A172 (cell line): ENCODE measurements around the gene CCDC178. TPM values are rescaled to one million over a fixed set of nuclear protein-coding genes. Genes with fewer than 3 reads are reported as not detected.

ENCODE experiments used
- DNase-seq: peaks from one replicate; pipeline ENCODE4 v3.0.0-alpha.2; 2015; ENCODE audit warnings: low spot score
- total RNA-seq: library from RNA; depleted of rRNA; stranded (reverse); fragments of >200 nt; shearing (Covaris generic); gene quantifications from 2 replicates; pipeline ENCODE4 v1.2.3, GENCODE V29; 2014

The CCDC178 gene
- total RNA-seq, 1 experiment from 2014 or later = not detected

DNA sequence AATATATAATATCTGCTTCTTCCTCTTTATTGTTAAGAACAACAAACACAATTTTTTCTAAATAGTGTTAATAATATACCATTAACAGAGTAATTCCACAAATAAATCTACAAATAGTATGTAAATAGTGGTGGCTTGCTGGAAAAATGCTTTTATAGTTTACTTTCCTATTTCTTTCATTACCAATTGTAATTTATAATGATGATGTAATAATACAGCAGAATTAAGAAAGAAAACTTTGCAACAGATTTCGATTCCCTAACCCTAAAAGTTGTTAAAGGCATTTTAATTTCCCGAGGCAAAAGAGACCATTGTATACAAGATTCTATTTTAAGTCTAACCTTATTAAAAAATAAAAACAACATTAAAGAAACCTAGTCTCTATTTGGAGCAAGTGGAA lies 307.9 kb downstream of the CCDC178 start:
- DNase-seq = no peak

DNA sequence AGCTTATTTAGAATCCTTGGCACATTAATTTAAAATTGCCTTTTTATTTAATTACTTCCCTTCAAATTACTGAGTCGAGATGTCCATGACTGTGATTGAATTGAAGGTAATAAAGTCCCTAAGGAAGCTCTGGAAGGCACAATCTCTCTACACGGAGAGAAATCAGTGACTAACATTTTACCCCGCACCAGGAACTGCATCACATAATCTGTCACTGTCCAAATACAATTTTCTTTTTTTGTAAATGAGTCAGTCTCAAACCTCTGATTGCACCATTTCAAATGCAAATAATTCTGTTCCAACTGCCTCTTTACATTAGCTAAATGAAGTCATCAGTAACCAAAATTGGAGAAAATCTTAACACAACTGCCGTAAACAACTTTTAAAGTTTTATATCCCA lies 311.9 kb downstream of the CCDC178 start:
- no peak for DNase-seq

DNA sequence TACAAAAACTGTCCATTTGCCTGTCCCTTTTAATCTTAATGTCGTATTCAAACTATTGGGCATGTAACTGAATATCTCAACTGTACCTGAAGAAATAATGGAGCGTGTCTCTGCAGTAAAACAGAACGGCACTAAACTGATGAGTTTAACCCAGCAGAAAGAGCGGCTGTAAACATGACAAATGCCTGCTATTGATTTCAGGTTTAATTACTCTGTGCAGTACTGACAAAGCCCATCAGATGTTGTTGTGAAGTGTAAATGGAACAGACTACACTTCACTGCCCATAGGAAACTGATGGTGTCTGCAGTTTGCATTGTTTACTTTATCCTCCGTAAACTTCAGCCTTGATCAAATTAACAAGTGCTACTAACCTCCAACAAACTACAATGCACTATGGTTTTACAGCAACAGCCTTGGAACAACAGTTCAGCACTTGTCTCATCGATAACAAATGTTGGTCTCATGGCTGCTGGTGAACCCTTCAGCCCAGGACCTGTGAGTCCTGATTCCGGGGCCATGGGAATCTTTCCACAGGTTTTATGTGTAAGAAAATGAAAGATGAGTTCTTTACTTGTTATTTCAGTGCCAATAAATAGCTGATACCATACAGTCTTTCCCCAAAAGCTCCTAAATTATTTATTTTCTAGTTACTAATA lies 316.5 kb downstream of the CCDC178 start:
- no peak for DNase-seq

DNA sequence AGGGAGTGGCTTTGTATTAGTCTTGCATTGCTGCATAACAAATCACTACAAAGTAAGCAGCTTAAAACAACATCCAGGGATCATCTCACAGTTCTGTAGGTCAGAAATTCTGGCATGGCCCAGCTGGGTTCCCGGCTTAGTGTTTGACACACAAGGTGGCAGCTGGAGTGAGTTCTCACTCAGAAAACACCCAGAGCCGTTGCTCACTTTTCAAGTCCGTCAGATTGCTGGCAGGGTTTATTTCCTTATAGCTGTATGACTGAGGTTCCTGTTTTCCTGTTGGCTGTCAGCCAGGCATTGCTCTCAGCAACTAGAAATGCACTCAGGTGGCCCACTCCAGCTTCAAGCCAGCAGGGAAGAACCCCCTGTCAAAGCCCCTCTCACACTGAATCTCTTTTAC lies 324.1 kb downstream of the CCDC178 start:
- no peak for DNase-seq

DNA sequence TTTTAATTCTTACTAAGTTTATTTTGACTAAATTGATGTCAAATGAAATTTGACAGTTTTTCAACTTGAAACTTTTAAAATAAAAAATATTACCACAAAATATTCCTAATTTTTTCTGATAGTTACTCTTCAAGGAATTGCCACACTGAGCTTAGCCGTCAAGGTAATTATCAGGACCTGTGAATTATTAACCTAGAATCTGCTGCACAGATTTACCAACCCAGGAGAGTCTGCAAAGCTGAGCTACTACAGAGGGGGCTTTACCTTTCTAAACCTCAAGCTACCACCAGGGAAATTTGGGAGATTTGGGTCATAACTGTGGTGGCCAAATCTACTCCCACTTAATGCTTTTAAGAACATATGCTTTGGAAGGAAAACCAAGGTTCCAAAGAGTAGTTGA lies 324.6 kb downstream of the CCDC178 start:
- DNase-seq = no peak

DNA sequence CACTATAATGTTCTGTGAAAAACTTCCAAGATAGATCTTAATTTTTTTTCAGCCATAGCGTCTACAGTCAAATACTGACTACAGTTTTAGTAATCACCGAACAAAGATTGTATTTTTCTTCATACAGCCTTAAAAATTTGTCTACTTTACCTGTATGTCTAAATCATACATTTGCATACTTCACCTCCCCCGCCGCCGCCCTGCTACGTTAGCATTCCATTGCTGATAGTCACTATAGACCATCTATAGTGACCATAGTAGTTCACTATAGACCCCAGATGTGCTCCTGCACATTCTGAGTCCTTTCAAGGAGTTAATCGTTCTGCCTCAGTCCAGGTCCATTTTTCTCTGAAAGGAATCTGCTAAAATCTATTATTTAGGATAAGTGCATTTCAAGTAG lies 325.0 kb downstream of the CCDC178 start:
- DNase-seq = no peak

DNA sequence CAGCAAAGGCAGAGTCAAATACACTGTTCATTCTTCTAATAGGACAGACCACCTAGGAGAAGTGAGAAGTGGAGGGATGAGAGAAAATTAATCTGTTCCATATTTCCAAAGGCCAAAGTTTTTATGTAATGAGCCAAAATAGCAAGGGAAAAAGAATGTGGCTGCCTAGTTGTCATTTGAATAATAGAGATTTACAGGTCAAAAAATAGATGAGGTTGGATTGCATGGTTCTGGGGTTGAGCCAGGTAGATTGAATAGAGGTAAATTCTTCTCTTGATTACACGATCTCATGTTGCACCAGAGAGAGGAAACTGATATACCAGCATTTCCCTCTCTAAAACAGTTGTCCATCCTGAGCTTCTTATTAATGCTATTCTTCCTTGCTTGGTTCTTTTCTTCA lies 325.8 kb downstream of the CCDC178 start:
- DNase-seq = no peak

DNA sequence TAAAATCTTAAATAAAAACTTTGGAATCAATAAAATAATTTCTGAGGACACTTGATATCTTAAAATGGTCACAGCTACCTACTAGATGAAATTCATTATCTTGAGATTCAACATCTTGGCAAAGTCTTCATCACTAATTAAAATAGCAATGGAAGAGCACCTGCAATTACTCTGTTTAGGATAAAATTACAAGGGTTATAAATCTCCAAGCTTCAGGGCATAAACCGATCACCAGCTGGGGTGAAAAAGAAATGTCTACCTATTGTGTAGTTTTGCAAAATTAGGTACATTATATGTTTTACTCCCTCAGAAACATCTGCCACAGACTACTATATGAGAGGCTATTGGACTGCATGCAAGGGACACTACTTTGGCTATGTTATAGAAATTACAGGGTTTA lies 327.1 kb downstream of the CCDC178 start:
- no peak for DNase-seq

DNA sequence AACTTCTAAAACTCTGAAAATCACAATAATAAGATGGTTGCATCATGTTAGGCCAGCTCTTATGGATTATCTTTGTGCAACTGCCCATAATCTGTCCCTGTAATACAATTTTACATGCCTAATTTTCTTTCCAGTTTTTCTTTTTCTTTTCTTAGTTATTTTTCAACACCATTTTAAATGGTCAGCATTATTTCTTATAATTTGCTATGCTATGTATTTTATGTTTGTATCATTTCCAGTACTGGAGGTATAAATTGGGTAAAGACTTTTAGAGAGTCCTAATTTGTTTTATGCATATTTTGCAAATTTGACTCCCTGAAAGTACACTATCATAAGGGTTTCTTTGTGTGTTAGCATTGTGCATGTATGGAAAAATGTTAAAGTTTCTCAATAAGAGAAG lies 333.0 kb downstream of the CCDC178 start:
- no peak for DNase-seq

DNA sequence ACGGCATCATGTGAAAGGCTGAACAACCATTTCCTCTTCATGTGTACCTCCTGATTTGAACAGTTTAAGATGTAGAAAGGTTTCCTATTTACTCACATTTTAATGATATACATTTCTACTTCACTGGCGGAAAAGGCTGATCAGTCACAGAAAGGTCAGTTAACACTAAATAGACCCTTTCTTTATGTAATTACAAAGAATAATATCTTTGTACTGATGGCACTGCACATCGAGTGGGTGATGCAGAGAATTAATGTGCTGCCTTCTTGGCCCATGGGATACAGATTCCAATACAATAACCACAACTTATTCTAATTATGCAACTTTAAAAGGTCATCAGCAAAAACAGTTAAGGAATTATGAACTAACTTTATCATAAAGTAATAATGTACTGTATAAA lies 339.2 kb downstream of the CCDC178 start:
- no peak for DNase-seq

DNA sequence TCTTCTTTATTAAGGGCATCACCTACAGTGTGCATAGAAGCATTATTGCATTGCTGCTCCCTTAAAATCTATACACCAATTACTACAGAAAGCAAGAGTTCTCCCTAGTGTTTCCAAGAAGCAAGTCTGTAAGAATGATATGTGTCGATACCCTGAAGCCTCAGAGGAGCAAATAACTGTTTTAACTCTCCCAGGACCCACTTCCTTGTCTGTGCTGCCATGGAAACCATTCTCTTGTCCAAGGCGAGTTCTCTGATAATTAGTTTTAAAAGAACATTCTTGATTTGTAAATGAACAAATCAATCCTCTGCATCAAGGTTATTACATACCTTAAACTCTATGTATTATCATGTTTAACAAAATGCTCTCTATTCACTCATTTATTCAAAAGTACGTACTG lies 340.9 kb downstream of the CCDC178 start:
- no peak for DNase-seq

DNA sequence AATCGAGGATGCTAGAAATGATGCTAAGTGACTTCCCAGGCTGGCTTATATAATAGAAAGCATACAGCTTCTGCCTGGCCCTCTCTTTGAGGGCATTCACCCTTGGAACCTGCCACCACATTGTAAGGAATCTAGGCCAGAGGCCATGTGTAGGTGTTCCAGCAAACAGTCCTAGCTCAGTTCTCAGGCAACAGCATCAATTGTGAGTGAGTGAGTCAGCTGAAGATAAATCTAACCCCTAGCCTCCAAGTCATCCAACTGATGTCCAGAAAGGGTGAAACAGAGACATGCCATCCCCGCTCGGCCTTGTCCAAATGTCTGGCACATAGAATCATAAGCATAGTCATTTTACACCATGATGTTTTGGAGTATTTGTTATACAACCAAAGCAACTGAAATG lies 343.4 kb downstream of the CCDC178 start:
- DNase-seq = no peak

DNA sequence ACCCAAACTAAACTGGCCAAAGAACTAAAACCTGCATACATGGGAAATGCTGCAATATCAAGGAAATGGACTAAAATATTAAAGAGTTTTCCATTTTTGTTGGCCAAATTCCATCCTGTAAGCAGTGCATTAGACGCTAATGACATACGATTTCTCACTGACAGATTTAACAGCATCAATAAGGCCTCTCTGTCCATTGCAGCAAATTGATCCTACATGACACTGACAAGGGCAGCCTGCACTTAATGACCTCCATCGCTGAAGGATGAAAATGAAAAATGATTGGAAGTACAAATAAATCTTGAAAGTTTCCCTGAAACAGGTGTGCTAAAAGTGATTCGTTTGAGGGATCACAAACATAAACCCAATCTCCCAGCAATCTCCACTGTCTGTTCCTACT lies 350.1 kb downstream of the CCDC178 start:
- no peak for DNase-seq

DNA sequence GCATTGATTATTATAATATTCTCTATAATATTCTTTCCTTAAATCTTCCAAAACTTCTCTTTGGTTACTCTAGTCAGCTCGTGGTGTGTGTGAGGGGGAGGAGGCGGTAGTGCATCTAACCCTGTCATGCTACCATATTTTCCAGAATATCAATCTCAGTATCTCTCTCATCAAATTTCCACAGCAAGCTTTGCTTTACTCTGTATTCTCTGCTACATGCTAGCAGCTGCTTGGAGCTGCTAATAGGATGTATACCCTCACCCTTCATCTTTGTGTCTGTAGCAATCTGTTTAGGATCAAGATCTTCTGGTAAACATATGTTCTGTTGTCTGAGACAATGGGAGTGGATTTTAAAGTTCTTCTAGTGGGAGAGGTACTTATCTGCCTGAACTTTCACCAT lies 363.9 kb downstream of the CCDC178 start:
- no peak for DNase-seq

DNA sequence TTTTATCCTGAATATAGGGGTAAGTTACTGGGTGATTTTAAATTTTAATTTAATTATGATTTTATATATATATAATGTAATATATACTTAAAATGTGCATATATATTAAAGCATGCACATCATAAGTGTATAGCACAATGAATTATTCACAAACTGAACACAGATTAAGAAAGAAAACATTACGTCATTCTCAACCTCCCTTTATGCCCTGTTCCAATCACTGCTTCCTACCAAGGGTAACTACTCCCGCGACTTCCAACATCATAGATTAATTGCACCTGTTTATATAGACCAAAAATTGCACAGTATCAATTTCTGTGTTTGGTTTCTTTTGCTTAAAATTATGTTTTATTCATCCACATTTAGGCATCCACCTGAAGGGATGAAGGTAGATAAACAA lies 366.4 kb downstream of the CCDC178 start:
- DNase-seq = no peak

DNA sequence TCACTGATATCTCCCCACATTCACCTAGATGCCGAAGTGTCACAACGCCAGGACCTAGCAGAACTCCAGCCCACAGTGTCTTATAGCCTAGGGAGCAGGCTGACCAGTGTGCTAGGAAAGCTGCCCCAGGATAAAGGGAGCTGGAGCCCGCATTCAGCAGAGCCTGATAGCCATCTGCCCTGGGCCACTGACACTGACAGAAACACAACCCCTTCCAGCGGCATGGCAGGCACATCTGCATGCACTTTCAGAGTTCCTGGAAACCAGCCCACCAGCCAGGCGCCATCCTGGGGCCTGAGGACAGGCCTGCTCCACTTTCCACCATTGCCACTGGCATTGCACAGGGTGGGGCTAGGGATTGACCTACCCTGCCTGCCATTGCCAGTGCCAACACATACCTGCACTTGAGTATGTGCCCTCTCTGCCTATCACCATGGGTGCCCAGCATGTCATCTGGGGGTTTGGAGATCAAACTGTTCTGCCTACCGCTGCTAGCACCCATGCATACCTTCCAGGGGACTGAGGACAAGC lies 377.6 kb downstream of the CCDC178 start:
- no peak for DNase-seq

DNA sequence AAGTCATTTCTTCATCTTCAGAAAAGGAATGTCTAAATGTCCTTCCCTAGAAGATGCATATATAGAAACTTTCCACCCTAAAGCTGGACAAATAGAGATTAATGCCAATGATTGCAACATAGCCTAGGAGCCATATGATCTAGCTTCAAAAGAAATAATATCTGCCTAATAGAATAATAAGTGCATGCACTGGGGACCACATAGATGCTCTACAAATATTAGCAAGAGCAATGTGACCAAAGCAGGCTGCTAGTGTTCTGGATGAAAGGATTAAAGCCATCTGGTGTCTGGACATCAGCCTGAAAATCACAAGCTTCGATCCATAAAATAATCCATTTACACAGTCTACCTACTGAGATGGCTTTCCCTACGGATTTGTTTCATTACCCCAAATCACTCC lies 387.6 kb downstream of the CCDC178 start:
- no peak for DNase-seq

DNA sequence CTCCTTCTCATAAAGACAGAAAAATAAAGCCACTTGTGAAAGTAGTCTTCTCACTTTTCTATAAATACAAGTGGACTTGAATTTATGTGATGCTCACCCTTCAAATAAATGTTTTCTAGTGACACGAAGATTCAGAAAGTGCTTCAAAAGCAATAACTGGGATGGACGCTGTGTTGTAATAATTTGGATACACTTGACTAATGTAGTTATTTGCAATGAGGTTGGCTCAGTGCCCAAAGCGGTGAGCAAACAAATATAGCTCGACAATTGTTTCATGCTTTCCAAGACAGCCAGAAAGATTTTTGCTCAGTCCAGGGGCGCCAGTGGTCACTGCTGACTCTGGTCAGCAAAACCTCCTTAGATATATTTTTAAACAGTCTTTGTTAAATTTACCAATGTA lies 389.1 kb downstream of the CCDC178 start:
- no peak for DNase-seq

DNA sequence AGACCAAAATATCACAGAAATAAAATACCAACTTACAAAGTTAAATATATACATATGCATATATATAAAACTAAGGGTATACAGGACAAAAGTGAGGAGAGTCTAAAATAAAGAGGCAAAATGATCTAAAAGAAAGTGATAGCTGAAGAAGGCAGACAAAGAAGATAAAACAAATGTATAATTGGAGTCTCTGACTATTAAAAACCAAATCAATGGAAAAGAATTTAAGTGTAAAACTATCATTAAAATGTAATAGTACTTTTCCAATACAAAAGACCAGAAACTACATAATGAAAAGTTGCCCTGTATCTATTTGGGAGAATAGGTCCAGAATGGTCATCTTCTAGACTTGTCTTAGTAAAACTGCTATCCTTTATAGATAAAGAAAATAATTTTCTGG lies 400.3 kb downstream of the CCDC178 start:
- DNase-seq = no peak

DNA sequence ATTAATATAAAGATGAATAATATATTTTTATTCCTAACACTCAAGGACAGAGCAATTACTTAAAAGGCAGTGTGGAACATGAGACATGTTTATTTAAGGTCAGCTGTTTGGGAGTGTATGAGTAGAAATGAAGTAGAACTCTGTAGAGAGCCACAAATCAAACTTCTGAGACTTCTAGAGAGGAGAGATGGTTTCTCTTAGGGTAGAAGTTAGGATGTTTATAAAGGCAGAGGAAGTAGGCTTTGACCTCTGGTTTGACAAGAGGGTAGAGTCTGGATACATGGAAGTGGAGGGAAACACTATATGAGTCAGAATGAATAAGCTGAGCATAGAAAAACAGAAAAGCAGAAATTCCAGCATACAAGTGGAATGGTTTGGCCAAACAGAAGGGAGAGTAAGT lies 405.6 kb downstream of the CCDC178 start:
- no peak for DNase-seq

DNA sequence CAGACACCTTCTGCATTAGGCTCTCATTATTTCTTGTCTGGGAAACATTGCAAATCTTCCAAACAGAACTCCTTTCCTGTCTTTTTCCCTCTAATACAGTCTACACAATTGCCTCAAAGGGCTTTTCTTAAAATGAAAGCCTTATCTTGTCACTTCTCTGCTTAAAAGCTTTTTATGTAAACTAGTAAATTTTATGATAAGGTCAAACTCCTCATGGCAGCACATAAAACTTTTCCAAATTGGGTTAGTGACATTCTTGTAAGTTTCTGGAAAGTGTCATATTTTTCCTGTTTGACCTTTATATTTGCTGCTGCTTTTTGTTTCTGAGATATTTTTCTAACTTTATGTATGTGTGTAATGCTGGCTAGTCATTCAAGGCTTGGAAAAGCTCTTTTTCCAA lies 406.3 kb downstream of the CCDC178 start:
- DNase-seq = no peak

DNA sequence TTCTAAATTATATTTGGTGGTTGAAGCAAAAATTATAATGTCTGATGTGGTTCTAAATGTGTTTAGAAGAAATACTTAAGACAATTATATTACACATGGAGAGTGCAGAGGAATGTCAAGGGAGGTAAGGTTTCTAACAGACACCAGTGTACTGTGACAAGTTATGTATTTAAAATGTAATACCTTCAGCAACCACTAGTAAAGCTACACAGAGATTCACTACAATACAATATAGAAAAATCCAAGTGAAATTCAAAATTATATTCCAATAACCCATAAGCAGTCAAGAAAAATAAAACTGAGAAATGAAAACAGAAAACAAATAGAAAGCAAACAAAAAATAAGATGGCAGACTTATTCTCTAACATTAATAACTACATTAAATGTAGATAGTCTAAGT lies 418.2 kb downstream of the CCDC178 start:
- DNase-seq = no peak

DNA sequence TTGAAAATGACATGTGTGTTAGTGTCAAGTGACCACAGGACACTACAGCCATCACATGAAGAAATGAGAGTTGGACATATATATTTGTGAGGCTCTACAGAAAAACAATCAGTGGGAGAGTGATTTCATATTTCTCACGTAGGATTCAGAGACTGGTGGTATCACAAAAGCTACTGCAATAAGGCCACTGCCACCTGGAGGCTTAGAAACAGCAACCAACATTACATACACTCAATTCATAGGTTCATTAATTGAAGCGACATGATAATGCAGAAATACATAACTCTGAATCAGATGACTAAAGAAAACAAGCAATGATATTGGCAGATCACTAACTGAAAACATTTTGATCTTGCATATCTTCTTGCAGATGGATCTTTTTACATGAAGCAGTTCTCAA lies 419.6 kb downstream of the CCDC178 start:
- DNase-seq = no peak

DNA sequence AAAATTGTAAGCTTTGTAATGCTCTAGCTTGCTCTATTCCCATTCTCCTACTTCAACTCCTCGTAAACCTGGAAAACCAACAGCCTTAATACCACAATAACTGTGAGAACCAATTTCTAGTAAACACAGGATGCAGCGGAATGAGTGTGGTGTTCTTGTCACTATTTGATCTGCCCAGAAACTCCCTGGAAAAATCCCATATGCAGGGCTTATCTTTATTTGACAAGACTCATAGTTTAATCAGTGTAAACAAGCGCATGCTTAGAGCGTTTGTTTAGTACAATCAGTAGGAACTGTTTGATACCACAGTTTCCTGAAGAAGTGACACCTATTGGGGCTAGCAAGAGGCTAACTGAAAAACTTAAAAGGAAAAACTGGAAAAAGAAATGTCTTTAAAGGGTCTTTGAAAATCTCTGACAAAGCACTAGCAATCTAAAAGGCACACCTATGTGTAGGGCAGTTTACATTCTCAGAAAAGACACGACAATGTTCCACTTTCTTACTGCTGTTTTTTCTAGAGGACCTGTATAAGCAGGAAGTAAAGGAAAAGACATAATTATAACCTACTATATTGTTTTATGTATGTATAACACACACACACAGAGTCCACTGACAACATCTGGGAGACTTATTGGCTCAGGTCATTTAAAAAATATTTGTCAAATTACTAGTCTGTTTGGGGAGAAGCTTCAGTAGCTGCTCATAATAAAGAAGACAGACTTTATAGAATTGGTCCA lies 426.3 kb downstream of the CCDC178 start:
- no peak for DNase-seq
